ENCODE measurements around the gene G2E3.

Gene G2E3, protein sequence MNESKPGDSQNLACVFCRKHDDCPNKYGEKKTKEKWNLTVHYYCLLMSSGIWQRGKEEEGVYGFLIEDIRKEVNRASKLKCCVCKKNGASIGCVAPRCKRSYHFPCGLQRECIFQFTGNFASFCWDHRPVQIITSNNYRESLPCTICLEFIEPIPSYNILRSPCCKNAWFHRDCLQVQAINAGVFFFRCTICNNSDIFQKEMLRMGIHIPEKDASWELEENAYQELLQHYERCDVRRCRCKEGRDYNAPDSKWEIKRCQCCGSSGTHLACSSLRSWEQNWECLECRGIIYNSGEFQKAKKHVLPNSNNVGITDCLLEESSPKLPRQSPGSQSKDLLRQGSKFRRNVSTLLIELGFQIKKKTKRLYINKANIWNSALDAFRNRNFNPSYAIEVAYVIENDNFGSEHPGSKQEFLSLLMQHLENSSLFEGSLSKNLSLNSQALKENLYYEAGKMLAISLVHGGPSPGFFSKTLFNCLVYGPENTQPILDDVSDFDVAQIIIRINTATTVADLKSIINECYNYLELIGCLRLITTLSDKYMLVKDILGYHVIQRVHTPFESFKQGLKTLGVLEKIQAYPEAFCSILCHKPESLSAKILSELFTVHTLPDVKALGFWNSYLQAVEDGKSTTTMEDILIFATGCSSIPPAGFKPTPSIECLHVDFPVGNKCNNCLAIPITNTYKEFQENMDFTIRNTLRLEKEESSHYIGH

GRCh38 chr14:30558675-30559555, at the start of gene G2E3:
TSS of gene G2E3 (plus strand) at chr14:30559158. CDS start at chr14:30581080, 21,922 bp downstream.
- H3K4me1 Mint-ChIP-seq (ENCODE audit: low read depth): peaks cover 34% of the 10 kb centered on the region
- peak; percentile 93 for DNase-seq
- H3K27ac Mint-ChIP-seq: peak within 1 kb of the TSS; percentile 100
- peak within 1 kb of the TSS; percentile 100 for H3K4me3 Mint-ChIP-seq
- no peaks in the 10 kb centered on the region for H3K9me3 Mint-ChIP-seq
- no peaks in the 10 kb centered on the region for H3K27me3 Mint-ChIP-seq
- H3K36me3 Mint-ChIP-seq (ENCODE audit: low read depth): peaks cover 40% of the 10 kb centered on the region

DNA sequence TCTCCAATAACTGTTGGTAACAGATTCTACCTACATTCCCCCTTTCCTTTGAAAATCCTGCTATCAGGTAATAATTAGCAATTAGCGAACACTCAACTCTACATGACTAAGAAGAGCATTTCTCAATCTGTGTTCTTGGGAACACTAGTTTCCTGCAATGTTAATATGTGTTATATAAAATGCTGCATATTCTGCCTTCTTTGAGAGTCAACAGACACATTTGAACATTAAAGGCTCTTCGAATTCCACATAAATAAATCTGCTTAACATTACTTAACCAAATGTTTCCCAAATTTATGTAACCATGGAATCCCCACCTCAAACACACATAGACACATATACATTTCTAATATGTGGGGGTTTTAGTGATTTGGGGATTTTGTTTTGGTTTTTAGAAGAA, 41.2 kb upstream of the G2E3 start:
- Mint-ChIP-seq H3K36me3 (ENCODE audit: low read depth) (no peaks in the 10 kb centered on the region), H3K4me3 (no peak overlapping the region), H3K27me3 (no peaks in the 10 kb centered on the region), H3K9me3 (no peaks in the 10 kb centered on the region), H3K27ac (no peak overlapping the region), H3K4me1 (ENCODE audit: low read depth) (peaks cover 11% of the 10 kb centered on the region)
- no peak for DNase-seq

DNA sequence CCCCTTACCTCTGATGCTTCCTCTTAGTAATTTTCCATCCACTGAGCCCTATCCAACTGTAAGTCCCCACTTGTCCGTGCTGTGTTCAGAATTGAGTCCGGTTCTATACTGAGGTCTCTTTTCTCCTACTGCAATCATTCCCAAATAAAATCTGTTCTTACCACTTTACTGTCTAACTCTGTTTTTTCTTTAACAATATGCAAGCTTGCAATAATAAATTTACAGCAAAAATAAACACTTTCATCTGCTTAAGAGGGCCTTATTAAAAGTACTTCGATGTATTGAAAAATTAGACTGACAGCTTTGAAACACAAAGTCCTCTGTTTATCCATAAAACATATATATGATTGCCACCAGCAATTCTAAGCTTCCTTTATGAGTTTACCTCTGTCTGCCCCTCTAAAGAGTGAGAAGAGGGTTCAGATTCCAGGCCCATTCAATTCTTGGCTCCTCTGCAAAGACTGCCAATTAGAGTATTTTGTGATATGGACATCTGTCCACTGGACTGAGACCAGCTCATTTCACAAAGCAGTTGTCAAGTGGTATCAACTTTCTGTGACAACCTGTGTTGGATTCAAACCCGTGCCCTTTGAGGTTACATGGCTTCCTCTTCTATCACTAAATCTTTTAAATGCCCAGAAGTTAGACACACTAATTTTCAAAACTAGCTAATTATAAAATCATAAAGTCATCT, 39.9 kb upstream of the G2E3 start:
- no peaks in the 10 kb centered on the region for H3K9me3 Mint-ChIP-seq
- no peak for DNase-seq
- no peaks in the 10 kb centered on the region for H3K36me3 Mint-ChIP-seq (ENCODE audit: low read depth)
- H3K27ac Mint-ChIP-seq: no peak overlapping the region
- no peaks in the 10 kb centered on the region for H3K27me3 Mint-ChIP-seq
- no peak overlapping the region for H3K4me3 Mint-ChIP-seq
- H3K4me1 Mint-ChIP-seq (ENCODE audit: low read depth): peaks cover 11% of the 10 kb centered on the region

GRCh38 chr14:30519961-30520360, 39.0 kb upstream of the G2E3 start:
- Mint-ChIP-seq H3K27ac (no peak overlapping the region), H3K9me3 (no peaks in the 10 kb centered on the region), H3K27me3 (no peaks in the 10 kb centered on the region), H3K4me1 (ENCODE audit: low read depth) (peaks cover 11% of the 10 kb centered on the region), H3K4me3 (no peak overlapping the region), H3K36me3 (ENCODE audit: low read depth) (no peaks in the 10 kb centered on the region)
- DNase-seq: no peak

DNA sequence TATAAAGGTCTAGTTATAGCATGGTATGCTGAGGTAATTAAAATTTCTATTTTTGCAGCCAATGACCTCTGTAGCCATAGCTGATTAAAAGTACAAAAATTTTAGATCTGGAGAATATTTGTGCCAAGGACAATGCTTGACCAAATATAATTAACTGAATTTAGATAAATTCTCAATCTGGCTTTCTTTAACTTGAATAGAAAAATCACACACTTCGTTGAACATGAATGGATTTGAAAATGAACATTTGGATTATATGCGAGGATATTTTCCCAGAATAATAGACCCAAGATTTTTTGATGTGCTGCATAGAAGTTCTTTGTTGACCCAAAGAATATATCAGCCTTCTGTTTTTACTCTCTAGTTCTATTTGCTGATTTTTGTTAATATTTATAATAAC, 38.4 kb upstream of the G2E3 start:
- H3K4me3 Mint-ChIP-seq: no peak overlapping the region
- peaks cover 11% of the 10 kb centered on the region for H3K4me1 Mint-ChIP-seq (ENCODE audit: low read depth)
- no peak overlapping the region for H3K27ac Mint-ChIP-seq
- no peak for DNase-seq
- H3K9me3 Mint-ChIP-seq: no peaks in the 10 kb centered on the region
- H3K36me3 Mint-ChIP-seq (ENCODE audit: low read depth): no peaks in the 10 kb centered on the region
- no peaks in the 10 kb centered on the region for H3K27me3 Mint-ChIP-seq

DNA sequence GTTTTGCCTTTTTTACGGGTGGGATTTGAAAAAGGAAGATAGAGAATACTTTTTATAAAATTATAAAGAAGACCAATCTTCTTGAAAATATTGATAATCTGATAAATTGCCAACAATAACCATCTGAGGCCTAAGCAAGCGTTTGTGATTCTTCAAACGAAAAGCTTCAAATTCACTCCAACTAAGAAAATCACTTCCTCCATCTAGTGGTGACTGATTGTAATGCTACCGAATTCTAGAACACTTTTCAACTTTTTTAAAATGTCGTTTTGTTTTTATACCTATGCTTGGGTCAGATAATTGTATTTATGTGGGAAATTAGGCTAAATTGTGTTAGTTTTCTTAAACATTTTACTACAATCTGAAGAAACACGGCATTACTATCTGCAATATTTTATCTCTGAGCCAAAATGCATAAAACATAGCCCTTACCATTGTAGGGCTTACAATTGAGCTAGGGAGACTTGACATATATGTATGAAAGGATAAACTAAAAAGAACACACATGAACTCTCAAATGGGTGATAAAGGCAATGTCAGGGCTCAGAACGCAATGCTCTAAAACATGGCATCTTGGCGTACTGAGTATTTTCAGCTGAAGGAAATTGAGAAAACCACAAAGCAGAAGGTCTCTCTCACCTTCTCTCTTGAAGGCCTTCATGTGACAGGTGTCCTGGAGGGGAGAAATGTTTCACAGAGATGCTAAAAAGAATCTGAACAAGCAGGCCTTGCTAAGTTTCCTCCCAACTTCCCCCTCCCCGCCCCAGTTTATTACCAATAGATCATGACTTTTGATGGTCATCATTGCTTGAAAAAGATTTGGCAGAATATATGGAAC, 36.8 kb upstream of the G2E3 start:
- H3K27me3 Mint-ChIP-seq: no peaks in the 10 kb centered on the region
- H3K4me3 Mint-ChIP-seq: no peak overlapping the region
- H3K27ac Mint-ChIP-seq: no peak overlapping the region
- H3K4me1 Mint-ChIP-seq (ENCODE audit: low read depth): peaks cover 11% of the 10 kb centered on the region
- H3K36me3 Mint-ChIP-seq (ENCODE audit: low read depth): no peaks in the 10 kb centered on the region
- DNase-seq: no peak
- H3K9me3 Mint-ChIP-seq: no peaks in the 10 kb centered on the region

- no peak overlapping the region for H3K4me3 Mint-ChIP-seq
- peaks cover 11% of the 10 kb centered on the region for H3K4me1 Mint-ChIP-seq (ENCODE audit: low read depth)
- DNase-seq: no peak
- H3K9me3 Mint-ChIP-seq: no peaks in the 10 kb centered on the region
- no peak overlapping the region for H3K27ac Mint-ChIP-seq
- H3K27me3 Mint-ChIP-seq: no peaks in the 10 kb centered on the region
- no peaks in the 10 kb centered on the region for H3K36me3 Mint-ChIP-seq (ENCODE audit: low read depth)
Observed at GRCh38 chr14:30525833-30526232, 33.1 kb upstream of the G2E3 start.

DNA sequence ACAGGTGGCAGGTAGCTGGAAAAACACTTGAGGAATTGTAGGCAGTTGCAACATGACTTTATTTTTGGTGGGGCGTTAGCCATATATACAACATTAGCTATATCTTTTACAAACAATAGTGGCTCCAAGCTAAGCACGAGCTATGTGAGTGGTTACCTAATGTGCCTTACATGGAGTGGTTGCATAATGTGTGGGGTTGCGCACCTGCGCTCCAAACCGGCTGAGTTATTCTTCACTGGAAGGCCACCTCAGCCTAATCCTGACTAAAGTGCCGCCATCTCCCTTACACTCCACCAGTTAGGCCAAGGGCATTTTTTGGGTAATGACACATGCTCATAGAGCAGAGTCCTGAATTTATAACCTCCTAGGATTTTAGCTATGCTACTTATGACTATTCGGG, 31.8 kb upstream of the G2E3 start:
- Mint-ChIP-seq H3K36me3 (ENCODE audit: low read depth) (no peaks in the 10 kb centered on the region), H3K27ac (no peak overlapping the region), H3K9me3 (no peaks in the 10 kb centered on the region), H3K4me3 (no peak overlapping the region), H3K27me3 (no peaks in the 10 kb centered on the region), H3K4me1 (ENCODE audit: low read depth) (peaks cover 5% of the 10 kb centered on the region)
- DNase-seq: no peak

GRCh38 chr14:30528119-30528518, 30.8 kb upstream of the G2E3 start:
- no peaks in the 10 kb centered on the region for H3K36me3 Mint-ChIP-seq (ENCODE audit: low read depth)
- H3K27ac Mint-ChIP-seq: no peak overlapping the region
- no peak overlapping the region for H3K4me3 Mint-ChIP-seq
- no peak for DNase-seq
- no peaks in the 10 kb centered on the region for H3K27me3 Mint-ChIP-seq
- no peaks in the 10 kb centered on the region for H3K9me3 Mint-ChIP-seq
- no peaks in the 10 kb centered on the region for H3K4me1 Mint-ChIP-seq (ENCODE audit: low read depth)

GRCh38 chr14:30528778-30529642, 29.9 kb upstream of the G2E3 start:
- Mint-ChIP-seq H3K27me3 (no peaks in the 10 kb centered on the region), H3K9me3 (no peaks in the 10 kb centered on the region), H3K27ac (no peak overlapping the region), H3K4me1 (ENCODE audit: low read depth) (no peaks in the 10 kb centered on the region), H3K36me3 (ENCODE audit: low read depth) (no peaks in the 10 kb centered on the region), H3K4me3 (no peak overlapping the region)
- DNase-seq: no peak

DNA sequence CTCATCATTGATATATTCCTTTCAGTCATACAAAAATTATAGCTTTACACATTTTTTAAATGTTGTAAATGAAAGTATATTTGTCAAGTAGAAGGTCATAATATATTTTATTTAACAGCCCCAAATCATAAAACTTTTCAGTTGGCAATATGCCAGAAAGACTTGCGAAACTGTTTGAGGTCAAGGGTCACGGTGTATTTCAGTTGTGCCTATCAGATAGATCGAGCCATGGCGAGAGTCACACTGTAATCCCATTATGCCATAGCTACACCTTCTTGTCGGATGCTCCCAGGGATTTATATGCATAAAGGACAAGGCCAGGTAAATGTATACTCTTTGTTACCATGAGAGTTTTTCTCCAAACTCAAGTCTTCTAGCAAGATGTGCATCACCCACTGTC, 26.7 kb upstream of the G2E3 start:
- Mint-ChIP-seq H3K4me1 (ENCODE audit: low read depth) (no peaks in the 10 kb centered on the region), H3K4me3 (no peak overlapping the region), H3K27ac (no peak overlapping the region), H3K36me3 (ENCODE audit: low read depth) (no peaks in the 10 kb centered on the region), H3K27me3 (peaks cover 7% of the 10 kb centered on the region), H3K9me3 (no peaks in the 10 kb centered on the region)
- no peak for DNase-seq

DNA sequence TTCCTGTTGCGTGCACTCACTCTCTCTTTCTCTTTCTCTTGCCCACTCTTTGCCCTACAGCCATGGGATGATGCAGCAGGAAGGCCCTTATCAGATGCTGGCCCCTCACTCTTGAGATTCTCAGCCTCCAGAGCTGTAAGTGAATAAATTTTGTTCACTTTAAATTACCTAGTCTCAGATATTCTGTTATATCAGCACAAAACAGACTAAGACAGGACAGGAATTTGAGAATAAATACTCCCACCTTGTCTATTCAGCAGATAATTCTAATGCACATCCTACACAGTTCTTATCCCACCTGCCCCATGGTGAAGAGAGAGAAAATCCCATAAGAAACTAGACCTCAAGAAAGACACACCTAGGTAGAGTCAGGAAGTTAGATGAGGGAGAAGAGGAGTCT, 25.8 kb upstream of the G2E3 start:
- Mint-ChIP-seq H3K4me3 (no peak overlapping the region), H3K36me3 (ENCODE audit: low read depth) (no peaks in the 10 kb centered on the region), H3K27me3 (peaks cover 10% of the 10 kb centered on the region)

GRCh38 chr14:30541318-30541717, 17.6 kb upstream of the G2E3 start:
- H3K4me3 Mint-ChIP-seq: no peak overlapping the region
- no peak overlapping the region for H3K27ac Mint-ChIP-seq
- H3K27me3 Mint-ChIP-seq: peaks cover 16% of the 10 kb centered on the region
- no peak for DNase-seq
- no peaks in the 10 kb centered on the region for H3K36me3 Mint-ChIP-seq (ENCODE audit: low read depth)
- no peaks in the 10 kb centered on the region for H3K4me1 Mint-ChIP-seq (ENCODE audit: low read depth)
- H3K9me3 Mint-ChIP-seq: no peaks in the 10 kb centered on the region

More for the DNA sequence above, 25.8 kb upstream of the G2E3 start:
- Mint-ChIP-seq H3K4me1 (ENCODE audit: low read depth) (no peaks in the 10 kb centered on the region), H3K9me3 (no peaks in the 10 kb centered on the region), H3K27ac (no peak overlapping the region)
- DNase-seq: no peak
